ENCODE measurements around the gene ZBTB5.

The ZBTB5 gene

GRCh38 chr9:37464426-37465248 is 613 bp downstream of the ZBTB5 start:
- H3K4me3 ChIP-seq (ENCODE audit: low read depth, low read length) = peak overlapping the region; percentile 88
- DNase-seq (ENCODE audit: low read depth, low spot score) = peak; percentile 77
- no peak for TF ChIP-seq CTCF (IDR thresholded peaks at IDR 0.05; ENCODE audit: low read depth, low read length)
- in situ Hi-C loops (cut with HindIII; ENCODE audit: low sequenced_read_pairs) = no loop called here

- H3K4me3 ChIP-seq (ENCODE audit: low read depth, low read length) = peak overlapping the region; percentile 88
- no peak for TF ChIP-seq CTCF (IDR thresholded peaks at IDR 0.05; ENCODE audit: low read depth, low read length)
- no peak for DNase-seq (ENCODE audit: low read depth, low spot score)
- in situ Hi-C loops (cut with HindIII; ENCODE audit: low sequenced_read_pairs) = no loop called here
Measured at GRCh38 chr9:37464006-37464405, 1.2 kb downstream of the ZBTB5 start.

- DNase-seq (ENCODE audit: low read depth, low spot score) = no peak
- TF ChIP-seq CTCF (IDR thresholded peaks at IDR 0.05; ENCODE audit: low read depth, low read length) = no peak
- no peak overlapping the region for H3K4me3 ChIP-seq (ENCODE audit: low read depth, low read length)
- in situ Hi-C loops (cut with HindIII; ENCODE audit: low sequenced_read_pairs) = no loop called here
Measured at GRCh38 chr9:37456817-37457216, 8.4 kb downstream of the ZBTB5 start.

GRCh38 chr9:37455884-37456647 is 9.2 kb downstream of the ZBTB5 start:
- in situ Hi-C loops (cut with HindIII; ENCODE audit: low sequenced_read_pairs) = no loop called here
- TF ChIP-seq CTCF (IDR thresholded peaks at IDR 0.05; ENCODE audit: low read depth, low read length) = no peak
- DNase-seq (ENCODE audit: low read depth, low spot score) = no peak
- no peak overlapping the region for H3K4me3 ChIP-seq (ENCODE audit: low read depth, low read length)

GRCh38 chr9:37454238-37454637 is 11.0 kb downstream of the ZBTB5 start:
- no peak for DNase-seq (ENCODE audit: low read depth, low spot score)
- no peak overlapping the region for H3K4me3 ChIP-seq (ENCODE audit: low read depth, low read length)
- no peak for TF ChIP-seq CTCF (IDR thresholded peaks at IDR 0.05; ENCODE audit: low read depth, low read length)
- in situ Hi-C loops (cut with HindIII; ENCODE audit: low sequenced_read_pairs) = no loop called here

GRCh38 chr9:37453827-37454226 is 11.4 kb downstream of the ZBTB5 start:
- no peak for TF ChIP-seq CTCF (IDR thresholded peaks at IDR 0.05; ENCODE audit: low read depth, low read length)
- no peak overlapping the region for H3K4me3 ChIP-seq (ENCODE audit: low read depth, low read length)
- in situ Hi-C loops (cut with HindIII; ENCODE audit: low sequenced_read_pairs) = no loop called here
- no peak for DNase-seq (ENCODE audit: low read depth, low spot score)
